22Rv1 (cell line): Measurements from ENCODE around the gene DNAJC25.

Experiments used
- CTCF ChIP-seq: fragments of 450-650 bp; IDR thresholded peaks from 2 replicates; pipeline ENCODE4 v1.5.1; 2017; ENCODE audit warnings: mild to moderate bottlenecking
- ZFX ChIP-seq: fragments of 450-650 bp; IDR thresholded peaks from 2 replicates; pipeline ENCODE4 v1.6.1; 2017; ENCODE audit warnings: antibody characterized with exemption, borderline replicate concordance

- no peak for TF ChIP-seq CTCF
- no peak for TF ChIP-seq ZFX
Observed at GRCh38 chr9:111601237-111602018, 29.7 kb upstream of the DNAJC25 start.
